ENCODE data around the gene NT5C. TPM values are rescaled to one million over a fixed set of nuclear protein-coding genes. Genes with fewer than 3 reads are reported as not detected.

NT5C gene
- total and polyA plus RNA-seq, 4 donors = 64.4 to 96.3 (median 78.3) TPM

DNA sequence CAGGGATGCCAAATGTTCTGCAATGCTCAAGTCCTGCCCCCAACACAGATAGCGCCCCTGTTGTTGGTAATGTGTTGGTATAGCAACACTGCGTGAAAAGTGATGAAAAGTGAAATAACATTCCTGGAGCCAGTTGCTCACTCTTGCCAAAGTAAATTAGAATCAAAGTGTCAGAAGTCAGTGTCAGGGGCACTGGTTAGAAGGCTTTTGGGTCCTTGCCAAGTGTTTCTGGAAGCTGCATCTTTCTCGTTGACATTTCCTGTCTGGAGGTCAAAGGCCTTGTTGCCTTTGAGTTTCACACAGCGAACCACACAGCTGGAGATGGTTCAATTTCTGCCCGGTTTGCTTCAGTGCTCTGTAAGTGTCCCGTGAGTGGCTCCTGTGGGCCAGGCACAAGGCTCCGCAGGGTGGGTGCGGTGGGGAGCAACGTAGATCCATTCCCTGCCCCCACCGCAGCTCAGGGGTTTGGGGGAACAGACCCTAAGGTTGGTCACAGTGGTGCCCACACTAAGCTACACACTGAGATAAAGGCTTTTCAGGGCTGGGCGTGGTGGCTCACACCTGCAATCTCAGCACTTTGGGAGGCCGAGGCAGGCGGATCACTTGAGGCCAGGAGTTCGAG lies 47.4 kb downstream of the NT5C start:
- H3K27me3 ChIP-seq (ENCODE audit: control insufficient read depth in 3 of 3, insufficient read depth in 3 of 3, low read length in 2 of 3) = no peaks in the 10 kb centered on the region
- no peaks in the 10 kb centered on the region for H3K9me3 ChIP-seq (ENCODE audit: control insufficient read depth in 4 of 4, insufficient read depth in 3 of 4, low read length in 3 of 4)
- no peaks in the 10 kb centered on the region for H3K36me3 ChIP-seq (ENCODE audit: control insufficient read depth in 4 of 4, insufficient read depth in 4 of 4, low read length in 4 of 4)
- H3K4me1 ChIP-seq (ENCODE audit: control insufficient read depth in 5 of 5, insufficient read depth in 5 of 5, low read length in 5 of 5) = peaks cover 0 to 30% (median 4%) of the 10 kb centered on the region in 5 donors
- no peak overlapping the region for H3K4me3 ChIP-seq
- peak overlapping the region in 1 of 2 donors; percentile 72 for H3K27ac ChIP-seq (ENCODE audit: low read depth in 1 of 2, low read length in 1 of 2)
- 59 to 62% methylated on average over 14 of the region's 14 CpGs for WGBS, 2 donors
- peak overlapping the region in 1 of 2 donors; percentile 38 for H3K9ac ChIP-seq (ENCODE audit: insufficient read depth in 1 of 2, low read length in 2 of 2)
- TF ChIP-seq, protein P1, sequence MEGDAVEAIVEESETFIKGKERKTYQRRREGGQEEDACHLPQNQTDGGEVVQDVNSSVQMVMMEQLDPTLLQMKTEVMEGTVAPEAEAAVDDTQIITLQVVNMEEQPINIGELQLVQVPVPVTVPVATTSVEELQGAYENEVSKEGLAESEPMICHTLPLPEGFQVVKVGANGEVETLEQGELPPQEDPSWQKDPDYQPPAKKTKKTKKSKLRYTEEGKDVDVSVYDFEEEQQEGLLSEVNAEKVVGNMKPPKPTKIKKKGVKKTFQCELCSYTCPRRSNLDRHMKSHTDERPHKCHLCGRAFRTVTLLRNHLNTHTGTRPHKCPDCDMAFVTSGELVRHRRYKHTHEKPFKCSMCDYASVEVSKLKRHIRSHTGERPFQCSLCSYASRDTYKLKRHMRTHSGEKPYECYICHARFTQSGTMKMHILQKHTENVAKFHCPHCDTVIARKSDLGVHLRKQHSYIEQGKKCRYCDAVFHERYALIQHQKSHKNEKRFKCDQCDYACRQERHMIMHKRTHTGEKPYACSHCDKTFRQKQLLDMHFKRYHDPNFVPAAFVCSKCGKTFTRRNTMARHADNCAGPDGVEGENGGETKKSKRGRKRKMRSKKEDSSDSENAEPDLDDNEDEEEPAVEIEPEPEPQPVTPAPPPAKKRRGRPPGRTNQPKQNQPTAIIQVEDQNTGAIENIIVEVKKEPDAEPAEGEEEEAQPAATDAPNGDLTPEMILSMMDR (IDR thresholded peaks at IDR 0.05; ENCODE audit: control extremely low read depth, extremely low read depth) = no peak
- DNase-seq = peak; percentile 63 to 74 (median 70)
- no peak for ATAC-seq (ENCODE audit: insufficient read depth, low FRiP score)

- Histone ChIP-seq H3K4me1 (ENCODE audit: control insufficient read depth in 5 of 5, insufficient read depth in 5 of 5, low read length in 5 of 5) (peaks cover 0 to 28% (median 12%) of the 10 kb centered on the region in 5 donors), H3K4me3 (no peak overlapping the region), H3K36me3 (ENCODE audit: control insufficient read depth in 4 of 4, insufficient read depth in 4 of 4, low read length in 4 of 4) (no peaks in the 10 kb centered on the region), H3K27me3 (ENCODE audit: control insufficient read depth in 3 of 3, insufficient read depth in 3 of 3, low read length in 2 of 3) (no peaks in the 10 kb centered on the region), H3K9ac (ENCODE audit: insufficient read depth in 1 of 2, low read length in 2 of 2) (no peak overlapping the region), H3K27ac (ENCODE audit: low read depth in 1 of 2, low read length in 1 of 2) (no peak overlapping the region), H3K9me3 (ENCODE audit: control insufficient read depth in 4 of 4, insufficient read depth in 3 of 4, low read length in 3 of 4) (no peaks in the 10 kb centered on the region)
- DNase-seq = no peak
- TF ChIP-seq, protein P1 (IDR thresholded peaks at IDR 0.05; ENCODE audit: control extremely low read depth, extremely low read depth) = no peak
- 86 to 92% methylated on average over 6 of the region's 6 CpGs for WGBS, 2 donors
- no peak for ATAC-seq (ENCODE audit: insufficient read depth, low FRiP score)
These were observed 48.9 kb downstream of the NT5C start for GRCh38 chr17:75082683-75083082.

GRCh38 chr17:75081611-75082540 lies 49.7 kb downstream of the NT5C start:
- DNase-seq (no peak), ATAC-seq (ENCODE audit: insufficient read depth, low FRiP score) (no peak)
- TF ChIP-seq, protein P1 (IDR thresholded peaks at IDR 0.05; ENCODE audit: control extremely low read depth, extremely low read depth) = no peak
- Histone ChIP-seq H3K36me3 (ENCODE audit: control insufficient read depth in 4 of 4, insufficient read depth in 4 of 4, low read length in 4 of 4) (no peaks in the 10 kb centered on the region), H3K9ac (ENCODE audit: insufficient read depth in 1 of 2, low read length in 2 of 2) (no peak overlapping the region), H3K4me1 (ENCODE audit: control insufficient read depth in 5 of 5, insufficient read depth in 5 of 5, low read length in 5 of 5) (peaks cover 0 to 30% (median 16%) of the 10 kb centered on the region in 5 donors), H3K9me3 (ENCODE audit: control insufficient read depth in 4 of 4, insufficient read depth in 3 of 4, low read length in 3 of 4) (no peaks in the 10 kb centered on the region), H3K27me3 (ENCODE audit: control insufficient read depth in 3 of 3, insufficient read depth in 3 of 3, low read length in 2 of 3) (no peaks in the 10 kb centered on the region), H3K27ac (ENCODE audit: low read depth in 1 of 2, low read length in 1 of 2) (no peak overlapping the region), H3K4me3 (no peak overlapping the region)
- 77 to 89% methylated on average over 13 of the region's 13 CpGs for WGBS, 2 donors

Small RNA genes lying within 50 kb of the gene (small RNA-seq; reads per million reads assigned to genes)
- gene RF00019 (ENCODE audit: low replicate concordance) = not detected

Other genes starting within 250 kb of the NT5C start
- gene FADS6, start 238.1 kb downstream of the NT5C start, total RNA-seq = not detected
- gene FADS6, start 238.1 kb downstream of the NT5C start, polyA plus RNA-seq = not detected
- gene USH1G, start 208.5 kb downstream of the NT5C start, total RNA-seq = not detected
- under 1 TPM in 1 of 2 donors, not detected in 1; 0.01 TPM for gene USH1G, start 208.5 kb downstream of the NT5C start, polyA plus RNA-seq
- gene OTOP2, start 207.5 kb downstream of the NT5C start, total RNA-seq = not detected
- not detected for gene OTOP2, start 207.5 kb downstream of the NT5C start, polyA plus RNA-seq
- gene OTOP3, start 195.8 kb downstream of the NT5C start, total RNA-seq = not detected
- not detected for gene OTOP3, start 195.8 kb downstream of the NT5C start, polyA plus RNA-seq
- gene HID1, start 159.0 kb downstream of the NT5C start, total RNA-seq = 10 to 100 TPM; 34.8 to 42.1 TPM
- 10 to 100 TPM; 15.2 to 23.7 TPM for gene HID1, start 159.0 kb downstream of the NT5C start, polyA plus RNA-seq
- gene CDR2L, start 144.1 kb downstream of the NT5C start, total RNA-seq = 10 to 100 TPM; 11.5 to 19.0 TPM
- gene CDR2L, start 144.1 kb downstream of the NT5C start, polyA plus RNA-seq = 10 to 100 TPM in 1 of 2 donors, 1 to 10 TPM in 1; 8.5 to 10.9 TPM
- 10 to 100 TPM; 14.7 to 33.1 TPM for gene MRPL58, start 119.1 kb downstream of the NT5C start, total RNA-seq
- gene MRPL58, start 119.1 kb downstream of the NT5C start, polyA plus RNA-seq = 10 to 100 TPM; 38.3 to 55.5 TPM
- gene ATP5PD, start 84.8 kb downstream of the NT5C start, total RNA-seq = 100 to 1,000 TPM; 110 to 238 TPM
- gene ATP5PD, start 84.8 kb downstream of the NT5C start, polyA plus RNA-seq = 100 to 1,000 TPM; 277 to 736 TPM
- 10 to 100 TPM; 21.0 to 22.3 TPM for gene KCTD2, start 84.5 kb downstream of the NT5C start, total RNA-seq
- 10 to 100 TPM; 15.1 to 17.8 TPM for gene KCTD2, start 84.5 kb downstream of the NT5C start, polyA plus RNA-seq
- gene SLC16A5, start 43.8 kb downstream of the NT5C start, total RNA-seq = 10 to 100 TPM; 36.7 to 74.0 TPM
- 10 to 100 TPM; 27.9 to 48.0 TPM for gene SLC16A5, start 43.8 kb downstream of the NT5C start, polyA plus RNA-seq
- 10 to 100 TPM in 1 of 2 donors, 1 to 10 TPM in 1; 8.1 to 19.2 TPM for gene ARMC7, start 21.8 kb downstream of the NT5C start, total RNA-seq
- 10 to 100 TPM; 10.2 to 13.5 TPM for gene ARMC7, start 21.8 kb downstream of the NT5C start, polyA plus RNA-seq
- 10 to 100 TPM; 35.1 to 60.7 TPM for gene JPT1, start 22.8 kb upstream of the NT5C start, total RNA-seq
- gene JPT1, start 22.8 kb upstream of the NT5C start, polyA plus RNA-seq = 100 to 1,000 TPM; 134 to 140 TPM
- gene SUMO2, start 51.2 kb upstream of the NT5C start, total RNA-seq = 100 to 1,000 TPM in 1 of 2 donors, 10 to 100 TPM in 1; 89.9 to 242 TPM
- 10 to 100 TPM; 53.6 to 88.9 TPM for gene SUMO2, start 51.2 kb upstream of the NT5C start, polyA plus RNA-seq
- gene NUP85, start 73.9 kb upstream of the NT5C start, total RNA-seq = 10 to 100 TPM; 46.4 to 69.5 TPM
- gene NUP85, start 73.9 kb upstream of the NT5C start, polyA plus RNA-seq = 10 to 100 TPM; 40.4 to 45.8 TPM
- 10 to 100 TPM; 22.8 to 42.4 TPM for gene GGA3, start 129.9 kb upstream of the NT5C start, total RNA-seq
- gene GGA3, start 129.9 kb upstream of the NT5C start, polyA plus RNA-seq = 10 to 100 TPM; 26.4 to 35.9 TPM
- gene MRPS7, start 130.1 kb upstream of the NT5C start, total RNA-seq = 10 to 100 TPM; 40.0 to 54.6 TPM
- 10 to 100 TPM; 46.9 to 61.7 TPM for gene MRPS7, start 130.1 kb upstream of the NT5C start, polyA plus RNA-seq
- 10 to 100 TPM in 1 of 2 donors, 1 to 10 TPM in 1; 9.7 to 32.8 TPM for gene MIF4GD, start 139.5 kb upstream of the NT5C start, total RNA-seq
- gene MIF4GD, start 139.5 kb upstream of the NT5C start, polyA plus RNA-seq = 10 to 100 TPM; 13.2 to 34.8 TPM
- 10 to 100 TPM in 1 of 2 donors, 1 to 10 TPM in 1; 9.8 to 27.4 TPM for gene SLC25A19, start 157.7 kb upstream of the NT5C start, total RNA-seq
- gene SLC25A19, start 157.7 kb upstream of the NT5C start, polyA plus RNA-seq = 10 to 100 TPM; 22.2 to 25.7 TPM